Retinal pigment epithelial cell (primary cell): ENCODE data around the gene DCAF5.
"Not testable (repeated sequence)": the region's sequence is repeated elsewhere in the genome, so short reads cannot be mapped to it uniquely, and the experiment has no call there.

Source experiments
- DNase-seq: peaks from one replicate; pipeline ENCODE4 v3.0.0-alpha.2; 2010; ENCODE audit warnings: low read depth
- H3K4me3 ChIP-seq: 2 replicates; pipeline ENCODE4 v1.5.1; 2011; ENCODE audit warnings: mild to moderate bottlenecking, low read length, control low read depth, moderate library complexity
- TF ChIP-seq, protein P1 (sequence below): conservative IDR thresholded peaks from 2 replicates; pipeline ENCODE4 v1.5.1; 2011; ENCODE audit warnings: low read depth, low read length, control low read depth, inconsistent platforms

DCAF5 gene

GRCh38 chr14:69181491-69181890 lies 28.6 kb upstream of the DCAF5 start:
- H3K4me3 ChIP-seq = no peak overlapping the region
- TF ChIP-seq, protein P1, sequence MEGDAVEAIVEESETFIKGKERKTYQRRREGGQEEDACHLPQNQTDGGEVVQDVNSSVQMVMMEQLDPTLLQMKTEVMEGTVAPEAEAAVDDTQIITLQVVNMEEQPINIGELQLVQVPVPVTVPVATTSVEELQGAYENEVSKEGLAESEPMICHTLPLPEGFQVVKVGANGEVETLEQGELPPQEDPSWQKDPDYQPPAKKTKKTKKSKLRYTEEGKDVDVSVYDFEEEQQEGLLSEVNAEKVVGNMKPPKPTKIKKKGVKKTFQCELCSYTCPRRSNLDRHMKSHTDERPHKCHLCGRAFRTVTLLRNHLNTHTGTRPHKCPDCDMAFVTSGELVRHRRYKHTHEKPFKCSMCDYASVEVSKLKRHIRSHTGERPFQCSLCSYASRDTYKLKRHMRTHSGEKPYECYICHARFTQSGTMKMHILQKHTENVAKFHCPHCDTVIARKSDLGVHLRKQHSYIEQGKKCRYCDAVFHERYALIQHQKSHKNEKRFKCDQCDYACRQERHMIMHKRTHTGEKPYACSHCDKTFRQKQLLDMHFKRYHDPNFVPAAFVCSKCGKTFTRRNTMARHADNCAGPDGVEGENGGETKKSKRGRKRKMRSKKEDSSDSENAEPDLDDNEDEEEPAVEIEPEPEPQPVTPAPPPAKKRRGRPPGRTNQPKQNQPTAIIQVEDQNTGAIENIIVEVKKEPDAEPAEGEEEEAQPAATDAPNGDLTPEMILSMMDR = no peak
- no peak for DNase-seq

- DNase-seq = no peak
- H3K4me3 ChIP-seq = no peak overlapping the region
- TF ChIP-seq, protein P1 = no peak
Measured at GRCh38 chr14:69175130-69175529, 22.2 kb upstream of the DCAF5 start.

GRCh38 chr14:69171569-69171968 lies 18.6 kb upstream of the DCAF5 start:
- TF ChIP-seq, protein P1 = no peak
- H3K4me3 ChIP-seq = no peak overlapping the region
- no peak for DNase-seq

GRCh38 chr14:69170839-69171238 lies 17.9 kb upstream of the DCAF5 start:
- TF ChIP-seq, protein P1 = no peak

DNA sequence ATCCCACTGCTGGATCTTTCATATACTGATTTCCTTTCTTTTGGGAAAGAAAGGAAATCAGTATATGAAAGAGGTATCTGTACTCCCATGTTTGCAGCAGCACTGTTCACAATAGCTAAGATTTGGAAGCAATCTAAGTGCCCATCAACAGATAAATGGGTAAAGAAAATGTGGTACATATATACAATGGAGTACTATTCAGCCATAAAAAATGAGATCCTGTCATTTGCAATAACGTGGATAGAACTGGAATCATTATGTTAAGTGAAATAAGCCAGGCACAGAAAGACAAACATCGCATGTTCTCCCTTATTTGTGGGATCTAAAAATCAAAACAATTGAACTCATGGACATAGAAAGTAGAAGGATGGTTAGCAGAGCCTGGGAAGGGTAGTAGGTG lies 12.9 kb upstream of the DCAF5 start:
- not testable (repeated sequence) for DNase-seq

More at GRCh38 chr14:69170839-69171238, 17.9 kb upstream of the DCAF5 start:
- DNase-seq = no peak
- no peak overlapping the region for H3K4me3 ChIP-seq

DNA sequence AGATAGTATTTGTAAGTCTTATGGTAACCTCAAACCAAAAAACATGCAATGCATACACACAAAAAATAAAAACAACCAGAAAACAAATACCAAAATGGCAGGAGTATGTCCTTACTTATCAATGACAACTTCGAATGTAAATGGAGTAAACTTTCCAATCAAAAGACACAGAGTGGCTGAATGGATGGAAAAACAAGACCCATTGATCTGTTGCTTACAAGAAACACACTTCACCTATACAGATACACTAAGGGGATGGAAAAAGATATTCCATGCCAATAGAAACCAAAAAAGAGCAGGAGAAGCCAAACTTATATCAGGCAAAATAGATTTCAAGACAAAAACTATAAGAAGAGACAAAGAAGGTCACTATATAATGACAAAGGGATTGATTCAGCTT lies 8.7 kb upstream of the DCAF5 start:
- TF ChIP-seq, protein P1 = no peak
- DNase-seq = no peak
- H3K4me3 ChIP-seq = no peak overlapping the region

More for the DNA sequence above, 12.9 kb upstream of the DCAF5 start:
- H3K4me3 ChIP-seq = not testable (repeated sequence)

GRCh38 chr14:69156224-69156623 lies 3.3 kb upstream of the DCAF5 start:
- TF ChIP-seq, protein P1 = no peak
- H3K4me3 ChIP-seq = no peak overlapping the region
- no peak for DNase-seq

- no peak overlapping the region for H3K4me3 ChIP-seq
- TF ChIP-seq, protein P1 = peak; percentile 18
- peak; percentile 53 for DNase-seq
Measured at GRCh38 chr14:69154779-69155178, 1.9 kb upstream of the DCAF5 start.
